Breast epithelium (tissue), 4 donors: ENCODE data around the gene PATJ. TPM values are rescaled to one million over a fixed set of nuclear protein-coding genes. Genes with fewer than 3 reads are reported as not detected.

Source experiments
- DNase-seq, 2 donors: peaks; one replicate each; pipeline ENCODE4 v3.0.0-alpha.2; 2019; ENCODE audit warnings: low spot score in 2 of 2
- H3K27ac ChIP-seq, 2 donors: fragments of 200-600 bp; sonication (generic) in 1 of 2; one replicate each; pipeline ENCODE4 v1.5.1; 2016 to 2019; ENCODE audit warnings: mild to moderate bottlenecking in 1 of 2
- H3K27me3 ChIP-seq, 2 donors: fragments of 200-600 bp; sonication (generic) in 1 of 2; one replicate each; pipeline versions ENCODE4 v1.5.1 to v1.6.0; 2017 to 2019; ENCODE audit warnings: control low read depth in 1 of 2, mild to moderate bottlenecking in 1 of 2
- H3K36me3 ChIP-seq: fragments of 200-600 bp; one replicate; pipeline ENCODE4 v1.5.1; 2019
- H3K4me1 ChIP-seq, 2 donors: fragments of 200-600 bp; sonication (generic); one replicate each; pipeline ENCODE4 v1.5.1; 2016 to 2019; ENCODE audit warnings: control low read depth in 1 of 2
- H3K4me3 ChIP-seq, 3 donors: fragments of 200-600 bp; sonication (generic); 1 replicate in 2 of 3; 2 replicates in 1 of 3; pipeline ENCODE4 v1.5.1; 2016 to 2019; ENCODE audit warnings: mild to moderate bottlenecking in 3 of 3, moderate library complexity in 2 of 3
- H3K9me3 ChIP-seq, 2 donors: fragments of 200-600 bp; sonication (generic) in 1 of 2; one replicate each; pipeline ENCODE4 v1.5.1; 2016 to 2019; ENCODE audit warnings: control low read depth in 1 of 2
- POLR2A ChIP-seq: fragments of 450-650 bp; IDR thresholded peaks from one replicate; pipeline ENCODE4 v1.6.1; 2016; ENCODE audit warnings: antibody characterized with exemption, mild to moderate bottlenecking, moderate library complexity
- POLR2AphosphoS5 ChIP-seq, 3 donors: sonication (generic); formaldehyde crosslinking; IDR thresholded peaks; one replicate each; pipeline ENCODE4 v1.6.1; 2017; ENCODE audit warnings: antibody characterized with exemption in 3 of 3
- intact Hi-C: fragments of 100-400 bp; cut with DNase I; formaldehyde crosslinking; loops from one replicate; pipeline ENCODE4 v1.15.1; 2023; ENCODE audit warnings: low total_unique reads
- total RNA-seq, 3 donors: library from RNA; depleted of rRNA; stranded (reverse); fragments of >200 nt; gene quantifications; one replicate each; pipeline ENCODE4 v1.1.0, GENCODE V29; 2016
- TF ChIP-seq, protein P1 (sequence below), 3 donors: fragments of 450-650 bp; IDR thresholded peaks; one replicate each; pipeline ENCODE4 v1.5.1; 2016 to 2017; ENCODE audit warnings: antibody characterized with exemption in 3 of 3, mild to moderate bottlenecking in 3 of 3, moderate library complexity in 3 of 3

The PATJ gene
- total RNA-seq, 3 donors from 2014 or later: 20.8 to 193 (median 129) TPM

DNA sequence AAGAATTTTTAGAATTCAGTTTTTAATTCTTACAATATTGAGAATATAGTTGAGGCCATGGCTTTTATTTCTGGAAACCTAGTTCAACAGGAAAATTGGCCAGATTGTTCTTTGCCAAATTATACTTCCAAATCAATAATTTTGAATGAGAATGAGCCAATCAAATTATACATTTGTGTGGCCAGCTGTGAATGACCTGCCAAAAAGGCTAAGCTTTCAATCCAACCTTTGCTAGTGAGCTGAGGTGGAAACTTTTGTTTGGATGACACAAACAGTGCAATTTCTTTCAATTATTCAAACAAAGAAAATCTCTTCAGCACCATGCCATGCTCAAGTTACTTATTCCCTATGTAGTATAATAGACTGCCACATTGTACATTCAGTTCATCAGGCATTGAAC lies 167.8 kb downstream of the PATJ start:
- TF ChIP-seq, protein P1, sequence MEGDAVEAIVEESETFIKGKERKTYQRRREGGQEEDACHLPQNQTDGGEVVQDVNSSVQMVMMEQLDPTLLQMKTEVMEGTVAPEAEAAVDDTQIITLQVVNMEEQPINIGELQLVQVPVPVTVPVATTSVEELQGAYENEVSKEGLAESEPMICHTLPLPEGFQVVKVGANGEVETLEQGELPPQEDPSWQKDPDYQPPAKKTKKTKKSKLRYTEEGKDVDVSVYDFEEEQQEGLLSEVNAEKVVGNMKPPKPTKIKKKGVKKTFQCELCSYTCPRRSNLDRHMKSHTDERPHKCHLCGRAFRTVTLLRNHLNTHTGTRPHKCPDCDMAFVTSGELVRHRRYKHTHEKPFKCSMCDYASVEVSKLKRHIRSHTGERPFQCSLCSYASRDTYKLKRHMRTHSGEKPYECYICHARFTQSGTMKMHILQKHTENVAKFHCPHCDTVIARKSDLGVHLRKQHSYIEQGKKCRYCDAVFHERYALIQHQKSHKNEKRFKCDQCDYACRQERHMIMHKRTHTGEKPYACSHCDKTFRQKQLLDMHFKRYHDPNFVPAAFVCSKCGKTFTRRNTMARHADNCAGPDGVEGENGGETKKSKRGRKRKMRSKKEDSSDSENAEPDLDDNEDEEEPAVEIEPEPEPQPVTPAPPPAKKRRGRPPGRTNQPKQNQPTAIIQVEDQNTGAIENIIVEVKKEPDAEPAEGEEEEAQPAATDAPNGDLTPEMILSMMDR (IDR thresholded peaks at IDR 0.05): no peak
- no peak for TF ChIP-seq POLR2AphosphoS5 (IDR thresholded peaks at IDR 0.05)
- no peak for TF ChIP-seq POLR2A

DNA sequence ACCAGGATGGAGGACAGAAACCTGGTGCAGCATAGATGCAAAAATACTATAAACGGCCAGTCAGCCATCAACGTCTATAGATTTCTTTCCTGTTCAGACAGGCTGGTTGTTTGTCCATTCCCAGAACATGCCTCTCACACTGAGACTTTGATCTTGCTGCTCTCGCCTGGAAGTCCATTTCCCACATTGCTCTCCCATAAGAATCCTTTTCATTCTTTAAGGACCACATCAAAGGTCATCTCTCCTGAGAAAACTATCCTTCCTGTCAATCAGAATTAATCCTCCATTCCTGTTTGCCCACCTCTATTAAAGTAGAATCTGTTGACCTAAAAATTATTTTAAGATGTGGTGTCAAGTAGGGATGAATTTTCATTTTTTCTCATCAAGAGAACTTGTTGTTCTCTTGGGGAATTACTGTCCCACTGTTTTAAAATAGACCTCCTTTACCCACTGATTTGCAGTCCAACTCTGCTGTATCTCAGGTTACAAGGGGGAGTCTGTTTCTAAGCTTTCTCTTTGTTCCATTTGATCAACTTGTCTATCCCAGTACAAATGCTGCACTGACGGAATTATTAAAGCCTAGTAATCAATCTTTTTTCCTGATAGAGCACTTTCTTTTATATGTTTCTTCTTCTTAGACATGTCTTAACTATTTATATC lies 172.7 kb downstream of the PATJ start:
- DNase-seq: no peak
- Histone ChIP-seq H3K36me3 (no peaks in the 10 kb centered on the region), H3K27ac (no peak overlapping the region), H3K4me3 (no peak overlapping the region), H3K27me3 (no peaks in the 10 kb centered on the region), H3K9me3 (no peaks in the 10 kb centered on the region), H3K4me1 (no peaks in the 10 kb centered on the region)
- TF ChIP-seq POLR2AphosphoS5 (IDR thresholded peaks at IDR 0.05): no peak
- TF ChIP-seq POLR2A: no peak
- TF ChIP-seq, protein P1 (IDR thresholded peaks at IDR 0.05): no peak
- intact Hi-C loops: no loop called here

More for the DNA sequence above, 167.8 kb downstream of the PATJ start:
- intact Hi-C loops: no loop called here
- no peak for DNase-seq
- Histone ChIP-seq H3K27me3 (no peaks in the 10 kb centered on the region), H3K4me1 (no peaks in the 10 kb centered on the region), H3K27ac (no peak overlapping the region), H3K9me3 (no peaks in the 10 kb centered on the region), H3K36me3 (no peaks in the 10 kb centered on the region), H3K4me3 (no peak overlapping the region)

DNA sequence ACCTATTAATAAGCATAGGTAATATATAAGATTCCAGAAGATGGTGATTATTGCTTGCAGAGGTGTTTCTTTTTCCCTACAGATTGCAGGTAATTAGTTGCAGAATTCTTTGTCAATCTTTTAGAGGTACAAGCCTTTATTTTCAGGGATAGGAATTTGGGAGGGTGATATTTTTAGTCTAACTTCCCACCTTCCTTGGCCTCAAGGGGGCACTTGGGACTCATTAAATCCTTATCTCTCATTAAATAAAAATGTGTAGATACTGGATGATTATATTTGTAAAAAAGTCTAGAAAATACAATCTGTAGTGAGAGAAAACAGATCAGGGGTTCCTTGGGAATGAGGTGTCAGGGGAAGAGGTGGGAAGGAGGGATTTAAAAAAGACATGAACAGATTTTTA lies 179.2 kb downstream of the PATJ start:
- H3K4me1 ChIP-seq: no peaks in the 10 kb centered on the region
- no peaks in the 10 kb centered on the region for H3K9me3 ChIP-seq
- DNase-seq: no peak
- H3K36me3 ChIP-seq: no peaks in the 10 kb centered on the region
- intact Hi-C loops: no loop called here
- no peak overlapping the region for H3K27ac ChIP-seq
- TF ChIP-seq POLR2A (no peak), POLR2AphosphoS5 (IDR thresholded peaks at IDR 0.05) (no peak)
- TF ChIP-seq, protein P1 (IDR thresholded peaks at IDR 0.05): no peak
- no peak overlapping the region for H3K4me3 ChIP-seq
- H3K27me3 ChIP-seq: no peaks in the 10 kb centered on the region

DNA sequence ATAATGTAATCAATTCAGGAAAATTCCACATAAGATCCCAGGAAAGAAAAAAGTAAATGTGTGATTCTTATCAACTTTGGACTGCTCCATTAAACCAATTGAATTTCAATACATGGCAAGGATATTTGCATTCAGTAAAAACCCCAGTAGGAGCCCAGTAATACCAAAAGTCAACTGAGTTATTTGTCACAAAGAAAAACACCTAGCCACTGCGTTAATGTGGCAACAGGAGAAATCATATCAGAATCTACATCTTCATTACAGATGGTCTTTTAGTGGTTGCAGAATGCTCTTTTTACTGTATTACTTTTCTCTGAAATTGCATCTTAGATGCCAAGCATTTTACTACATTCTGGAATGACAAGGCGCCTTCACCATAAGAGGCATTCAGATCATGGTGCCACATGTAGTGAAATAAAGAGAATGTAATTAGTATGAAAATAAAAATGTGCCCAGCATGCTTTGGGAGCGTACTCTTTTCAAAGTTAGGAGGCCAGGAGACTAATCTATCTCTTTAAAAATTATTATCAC lies 180.7 kb downstream of the PATJ start:
- TF ChIP-seq, protein P1 (IDR thresholded peaks at IDR 0.05): no peak
- TF ChIP-seq POLR2AphosphoS5 (IDR thresholded peaks at IDR 0.05): no peak
- TF ChIP-seq POLR2A: no peak
- intact Hi-C loops: no loop called here

DNA sequence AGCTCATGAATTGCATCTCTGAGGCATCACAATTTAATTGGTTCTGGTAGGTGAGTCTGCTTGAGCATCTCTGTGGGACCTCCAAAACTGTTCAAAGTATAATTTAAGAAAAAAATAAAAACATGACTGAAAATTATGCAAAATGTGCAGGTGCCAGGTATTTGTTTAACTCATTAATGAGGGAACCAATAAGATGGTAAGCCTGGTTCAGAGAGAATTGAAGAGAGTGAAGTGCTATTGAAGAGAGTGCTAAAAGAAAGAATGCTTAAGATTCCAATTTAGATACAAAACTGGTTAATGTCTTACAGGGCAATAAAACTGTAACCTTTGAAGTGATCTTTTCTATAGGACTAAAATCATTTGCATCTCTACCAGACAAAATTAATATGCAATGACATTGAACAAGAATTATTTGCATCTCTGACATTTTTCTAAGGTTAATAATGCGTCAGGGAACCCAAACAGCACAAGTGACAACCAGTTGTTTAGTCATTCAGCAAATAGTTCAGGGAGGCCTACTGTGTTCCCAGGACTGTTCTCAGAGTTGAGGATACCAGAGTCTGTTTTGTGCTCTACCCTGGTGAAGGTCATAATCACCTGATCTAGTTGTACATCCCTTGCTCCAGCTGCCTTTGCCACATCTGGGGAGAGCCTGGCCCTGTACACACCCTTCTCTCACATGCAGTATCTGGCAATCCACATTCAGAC lies 183.5 kb downstream of the PATJ start:
- H3K4me1 ChIP-seq: no peaks in the 10 kb centered on the region
- intact Hi-C loops: no loop called here
- no peak for DNase-seq
- H3K27ac ChIP-seq: no peak overlapping the region
- no peak overlapping the region for H3K4me3 ChIP-seq
- TF ChIP-seq POLR2A (no peak), POLR2AphosphoS5 (IDR thresholded peaks at IDR 0.05) (no peak)
- TF ChIP-seq, protein P1 (IDR thresholded peaks at IDR 0.05): no peak
- H3K36me3 ChIP-seq: no peaks in the 10 kb centered on the region
- no peaks in the 10 kb centered on the region for H3K27me3 ChIP-seq
- H3K9me3 ChIP-seq: no peaks in the 10 kb centered on the region

More for the DNA sequence above, 180.7 kb downstream of the PATJ start:
- Histone ChIP-seq H3K27me3 (no peaks in the 10 kb centered on the region), H3K27ac (no peak overlapping the region), H3K4me3 (no peak overlapping the region), H3K36me3 (no peaks in the 10 kb centered on the region), H3K9me3 (no peaks in the 10 kb centered on the region), H3K4me1 (no peaks in the 10 kb centered on the region)
- DNase-seq: no peak
